CD4-positive, alpha-beta T cell treated with Interleukin-21 for 1 hour (primary cell): ENCODE measurements around the gene PRKAR1B.

Source experiments
- DNase-seq: peaks from one replicate; pipeline ENCODE4 v3.0.0-alpha.2; 2020

Gene PRKAR1B

GRCh38 chr7:534075-534474, 193.0 kb downstream of the PRKAR1B start:
- no peak for DNase-seq

DNA sequence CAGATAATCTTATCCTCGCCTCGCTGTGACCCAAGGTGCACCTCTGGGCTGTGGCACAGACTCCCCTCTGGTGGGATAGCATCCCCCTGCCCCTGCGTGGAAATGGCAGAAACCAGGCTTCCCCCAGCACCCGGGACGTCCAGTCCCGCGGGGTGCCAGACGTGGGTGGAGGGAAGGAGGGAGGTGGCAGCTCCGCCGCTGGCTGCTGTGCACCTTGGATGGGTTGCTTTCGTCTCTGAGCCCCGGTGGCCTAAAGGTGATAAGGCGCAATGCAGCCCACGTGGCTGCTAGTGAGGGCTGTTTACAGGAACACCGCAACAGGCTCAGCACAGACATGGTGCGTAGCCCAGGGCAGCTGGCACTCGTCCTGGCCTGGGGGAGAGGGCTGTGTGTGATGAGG, 193.8 kb downstream of the PRKAR1B start:
- no peak for DNase-seq

GRCh38 chr7:532379-533143, 194.5 kb downstream of the PRKAR1B start:
- DNase-seq = no peak

GRCh38 chr7:531777-532176, 195.3 kb downstream of the PRKAR1B start:
- no peak for DNase-seq

DNA sequence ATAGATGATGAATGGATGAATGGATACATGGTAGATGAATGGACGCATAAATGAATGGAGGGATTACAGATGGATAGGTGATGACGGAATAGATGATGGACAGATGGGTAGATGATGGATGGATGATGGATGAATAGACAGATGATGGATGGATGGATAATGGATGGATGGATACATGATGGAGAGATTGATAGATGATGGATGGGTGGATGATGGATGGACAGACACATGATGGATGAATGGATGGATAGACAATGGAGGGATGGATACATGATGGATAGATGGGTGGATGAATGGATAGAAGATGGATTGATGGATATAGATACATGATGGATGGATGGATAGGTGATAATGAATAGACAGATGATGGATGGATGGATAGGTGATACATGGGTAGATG, 198.6 kb downstream of the PRKAR1B start:
- DNase-seq = no peak

DNA sequence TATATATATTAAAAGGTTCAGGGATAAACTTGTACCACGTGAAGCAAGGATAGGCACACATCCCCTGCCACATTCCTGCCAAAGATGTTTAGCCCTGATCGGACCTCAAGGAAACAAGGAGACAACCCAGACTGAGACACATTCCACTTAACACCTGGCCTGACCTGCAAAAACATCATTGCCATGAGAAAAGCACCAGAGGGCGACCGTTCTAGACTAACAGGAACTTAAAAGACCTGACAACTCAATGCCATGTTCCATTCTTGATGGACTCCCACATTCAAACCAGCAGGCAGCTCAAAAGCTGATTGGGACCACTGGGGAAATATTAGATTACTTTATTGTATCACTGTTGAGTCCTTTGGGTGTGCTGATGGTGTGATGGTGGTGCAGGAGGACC, 199.4 kb downstream of the PRKAR1B start:
- DNase-seq = no peak

DNA sequence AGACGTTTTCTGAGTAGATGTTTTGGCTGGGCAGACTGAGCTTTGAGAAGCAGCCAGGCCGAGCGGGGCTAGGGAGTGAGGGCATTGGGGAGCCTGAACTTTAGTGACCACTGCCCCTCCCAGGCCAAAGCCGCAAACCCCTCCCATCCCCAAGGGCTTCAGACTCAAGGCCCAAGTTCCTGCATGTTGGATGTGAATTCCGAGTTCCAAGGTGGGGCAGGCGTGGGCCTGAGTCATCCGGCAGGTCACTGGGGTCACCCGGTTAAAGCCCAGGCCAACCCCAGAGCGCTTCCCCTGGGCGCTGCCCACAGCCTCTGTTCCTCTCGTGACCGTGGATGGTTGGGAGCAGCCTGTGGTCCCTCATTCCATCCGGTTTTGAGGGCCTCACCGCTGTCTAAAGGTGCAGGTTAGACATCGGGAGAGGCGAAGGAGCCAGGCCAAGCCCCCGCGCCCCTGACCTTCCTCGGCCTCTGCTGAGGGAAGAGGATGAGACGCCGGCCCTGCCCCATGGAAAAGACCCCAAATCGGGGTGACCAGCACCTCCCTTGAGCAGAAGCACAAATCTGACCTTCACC, 200.5 kb downstream of the PRKAR1B start:
- no peak for DNase-seq

- DNase-seq = no peak
Observed at GRCh38 chr7:525740-526139, 201.3 kb downstream of the PRKAR1B start.

GRCh38 chr7:524800-525199, 202.3 kb downstream of the PRKAR1B start:
- no peak for DNase-seq

GRCh38 chr7:523347-524336, 203.4 kb downstream of the PRKAR1B start:
- DNase-seq = no peak

DNA sequence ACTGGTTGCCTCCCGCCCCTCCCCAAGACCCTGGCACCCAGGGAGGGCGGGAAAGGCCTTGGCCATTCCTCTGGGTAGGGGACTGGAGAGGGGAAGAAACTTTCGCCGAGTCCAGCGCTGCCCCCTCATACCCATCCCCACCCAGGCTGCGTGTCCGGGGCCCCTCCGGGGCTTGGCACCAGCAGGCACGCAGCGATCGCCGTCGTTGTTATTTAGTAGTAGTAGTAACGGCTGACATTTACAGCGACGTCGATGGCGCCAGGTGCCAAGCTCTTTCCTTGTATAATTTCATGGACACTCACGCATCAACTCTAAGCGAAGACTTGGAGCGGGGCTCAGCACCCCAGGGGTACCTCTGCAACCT, 204.1 kb downstream of the PRKAR1B start:
- no peak for DNase-seq

DNA sequence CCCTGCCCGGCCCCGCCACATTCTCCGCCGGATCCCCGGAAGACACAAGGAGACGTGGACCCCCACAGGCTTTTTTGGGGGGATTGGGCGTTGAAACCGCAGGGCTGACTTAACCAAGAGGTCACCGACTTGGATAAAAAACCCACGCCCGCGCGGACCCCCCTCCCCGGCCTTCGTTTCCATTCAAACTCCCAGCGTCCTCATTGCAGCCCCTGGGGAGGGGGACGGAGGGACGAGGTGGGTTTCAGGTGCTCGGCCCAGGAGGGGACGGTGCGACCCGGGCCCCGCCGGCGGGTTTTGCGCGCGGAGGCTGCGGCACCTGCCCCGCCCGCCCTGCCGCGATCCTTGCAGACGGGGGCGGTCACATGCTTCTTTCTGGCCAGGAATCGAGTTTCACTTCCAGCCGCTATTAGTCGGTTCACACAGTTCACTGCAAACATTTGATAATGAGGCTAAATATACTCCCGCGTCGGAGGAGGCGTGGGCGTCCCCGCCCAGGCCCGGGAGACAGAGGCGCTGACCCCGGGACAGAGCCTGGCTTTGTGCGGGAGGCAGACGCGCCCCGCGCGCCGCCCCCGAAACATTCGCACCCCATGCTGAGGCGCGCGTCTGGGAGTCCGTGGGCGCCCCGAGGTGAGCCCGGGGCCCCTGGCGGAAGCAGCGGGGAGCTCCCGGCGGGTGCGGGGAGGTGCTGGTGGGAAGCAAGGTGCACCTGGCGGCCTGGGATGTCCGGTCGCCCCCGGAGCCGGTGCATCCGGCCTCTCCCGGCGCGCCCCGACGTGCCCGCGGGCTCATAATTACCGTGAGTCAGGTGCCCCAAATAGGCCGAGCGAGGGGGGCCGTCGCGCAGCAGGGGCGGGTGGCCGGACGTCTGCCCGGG, 204.8 kb downstream of the PRKAR1B start:
- DNase-seq = peak; percentile 32

- peak; percentile 34 for DNase-seq
Observed at GRCh38 chr7:521221-522070, 205.6 kb downstream of the PRKAR1B start.

DNA sequence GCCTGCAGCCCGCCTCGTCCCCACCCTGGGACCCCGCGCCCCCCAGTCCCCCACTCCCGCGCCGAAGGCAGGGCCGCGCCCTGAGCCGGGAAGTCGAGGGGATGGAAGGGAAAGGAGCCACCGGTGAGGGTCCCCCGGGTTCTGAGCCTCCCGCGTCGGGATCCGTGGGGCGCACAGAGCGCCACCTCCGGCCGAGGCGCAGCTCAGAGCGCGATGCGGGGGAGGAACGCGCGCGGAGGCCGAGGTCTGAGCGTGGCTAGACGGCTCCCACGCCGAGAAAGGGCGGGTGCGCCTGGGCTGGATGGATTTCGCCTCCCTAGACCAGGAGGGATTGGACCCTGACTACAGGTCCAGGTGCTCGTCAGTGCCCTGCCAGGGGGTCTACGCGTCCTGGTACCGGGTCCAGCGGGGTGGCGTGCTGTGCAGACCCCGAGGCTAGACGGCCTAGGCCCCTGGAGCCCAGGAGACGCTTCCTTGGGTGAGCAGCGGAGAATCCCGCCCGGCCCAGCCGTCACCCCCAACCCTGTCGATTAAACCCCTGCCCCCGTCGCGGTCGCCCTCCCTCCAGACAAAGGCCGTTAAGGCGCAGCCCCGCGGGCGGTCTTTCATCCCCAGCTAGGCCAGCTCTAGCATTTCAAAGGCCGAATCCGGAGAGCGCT, 206.4 kb downstream of the PRKAR1B start:
- DNase-seq = no peak

GRCh38 chr7:519484-520390, 207.3 kb downstream of the PRKAR1B start, which contains the start of gene PDGFA:
TSS of gene PDGFA (minus strand) at chr7:519846. CDS start at chr7:519001, 845 bp downstream.
- DNase-seq = no peak

GRCh38 chr7:518630-519483, 208.2 kb downstream of the PRKAR1B start:
- peak; percentile 24 for DNase-seq

- peak; percentile 21 for DNase-seq
Observed at GRCh38 chr7:517774-518629, 209.1 kb downstream of the PRKAR1B start.
